Kidney glomerular epithelial cell (primary cell): ENCODE results near the gene DDX43.
"Not testable (repeated sequence)": the region's sequence is repeated elsewhere in the genome, so short reads cannot be mapped to it uniquely, and the experiment has no call there.

Experiments used
- DNase-seq: peaks from one replicate; lab custom pipeline; 2025; lab: John Stamatoyannopoulos, UW

The DDX43 gene

GRCh38 chr6:73394577-73395354 lies at the start of gene DDX43:
TSS of gene DDX43 (plus strand) at chr6:73394828. CDS start at chr6:73394906, 78 bp downstream.
- no peak for DNase-seq

GRCh38 chr6:73348550-73349204 lies 46.0 kb upstream of the DDX43 start:
- no peak for DNase-seq

GRCh38 chr6:73349311-73349710 lies 45.3 kb upstream of the DDX43 start:
- DNase-seq, result no peak

GRCh38 chr6:73353636-73354593 lies 40.7 kb upstream of the DDX43 start, which contains the start of gene DPPA5:
TSS of gene DPPA5 (minus strand) at chr6:73354276. CDS start at chr6:73354225, 51 bp downstream.
- DNase-seq, result no peak

- DNase-seq, result no peak
Measured at GRCh38 chr6:73362358-73362757, 32.3 kb upstream of the DDX43 start, which contains the start of gene KHDC3L. TSS of gene KHDC3L (plus strand) at chr6:73362658. CDS start at chr6:73362730, 72 bp downstream.

GRCh38 chr6:73362869-73363536 lies 31.6 kb upstream of the DDX43 start:
- no peak for DNase-seq

GRCh38 chr6:73363537-73363875 lies 31.1 kb upstream of the DDX43 start:
- DNase-seq, result no peak

GRCh38 chr6:73364121-73364520 lies 30.5 kb upstream of the DDX43 start:
- no peak for DNase-seq

GRCh38 chr6:73364549-73364948 lies 30.1 kb upstream of the DDX43 start:
- DNase-seq, result no peak

GRCh38 chr6:73367761-73368355 lies 26.8 kb upstream of the DDX43 start:
- no peak for DNase-seq

GRCh38 chr6:73368675-73369074 lies 26.0 kb upstream of the DDX43 start:
- no peak for DNase-seq

GRCh38 chr6:73369157-73369556 lies 25.5 kb upstream of the DDX43 start:
- DNase-seq, result no peak

- no peak for DNase-seq
Measured at GRCh38 chr6:73369563-73369962, 25.1 kb upstream of the DDX43 start, which contains the start of gene OOEP. TSS of gene OOEP (minus strand) at chr6:73369897. CDS start at chr6:73369792, 105 bp downstream.

- DNase-seq, result no peak
Measured at GRCh38 chr6:73371984-73372383, 22.6 kb upstream of the DDX43 start.

- DNase-seq, result no peak
Measured at GRCh38 chr6:73372516-73372915, 22.1 kb upstream of the DDX43 start.

- DNase-seq, result peak; percentile 37
Measured at GRCh38 chr6:73375216-73375615, 19.4 kb upstream of the DDX43 start.

GRCh38 chr6:73377225-73377624 lies 17.4 kb upstream of the DDX43 start:
- no peak for DNase-seq

GRCh38 chr6:73381531-73381930 lies 13.1 kb upstream of the DDX43 start:
- DNase-seq, result not testable (repeated sequence)

GRCh38 chr6:73382462-73383113 lies 12.0 kb upstream of the DDX43 start:
- DNase-seq, result no peak

- no peak for DNase-seq
Measured at GRCh38 chr6:73388433-73388799, 6.2 kb upstream of the DDX43 start.
